Fibroblast of villous mesenchyme (primary cell): Measurements from ENCODE around the gene GPN1. TPM values are rescaled to one million over a fixed set of nuclear protein-coding genes. Genes with fewer than 3 reads are reported as not detected.

Source experiments
- DNase-seq: peaks from one replicate; pipeline ENCODE4 v3.0.0-alpha.2; 2010; ENCODE audit warnings: low read depth
- H3K4me3 ChIP-seq: 2 replicates; pipeline ENCODE4 v1.5.1; 2011; ENCODE audit warnings: low read depth, mild to moderate bottlenecking, low read length
- CTCF ChIP-seq: IDR thresholded peaks from 2 replicates; pipeline ENCODE4 v1.5.1; 2012; ENCODE audit warnings: low read depth, mild to moderate bottlenecking, low read length; ENCODE audit not compliant: insufficient read depth
- total RNA-seq: library from RNA; depleted of rRNA; stranded (reverse); fragments of >200 nt; gene quantifications from 2 replicates; pipeline ENCODE4 v1.2.3, GENCODE V29; 2012

GPN1 gene
- total RNA-seq, 1 donor: 35.0 TPM

- H3K4me3 ChIP-seq: no peak overlapping the region
- no peak for DNase-seq
- no peak for TF ChIP-seq CTCF
These were observed 18.9 kb downstream of the GPN1 start for GRCh38 chr2:27647737-27648136.

GRCh38 chr2:27651056-27651455 is 22.2 kb downstream of the GPN1 start:
- H3K4me3 ChIP-seq: no peak overlapping the region
- no peak for TF ChIP-seq CTCF
- DNase-seq: no peak

GRCh38 chr2:27652341-27652740 is 23.5 kb downstream of the GPN1 start:
- no peak overlapping the region for H3K4me3 ChIP-seq
- TF ChIP-seq CTCF: no peak
- no peak for DNase-seq

GRCh38 chr2:27652790-27653189 is 23.9 kb downstream of the GPN1 start:
- no peak for TF ChIP-seq CTCF
- no peak overlapping the region for H3K4me3 ChIP-seq
- DNase-seq: no peak

GRCh38 chr2:27653397-27653796 is 24.5 kb downstream of the GPN1 start:
- H3K4me3 ChIP-seq: no peak overlapping the region
- no peak for TF ChIP-seq CTCF
- no peak for DNase-seq

GRCh38 chr2:27655155-27655951 is 26.5 kb downstream of the GPN1 start:
- TF ChIP-seq CTCF: no peak
- no peak for DNase-seq

GRCh38 chr2:27661371-27661770 is 32.5 kb downstream of the GPN1 start:
- DNase-seq: no peak
- TF ChIP-seq CTCF: no peak
- H3K4me3 ChIP-seq: no peak overlapping the region

More at GRCh38 chr2:27655155-27655951, 26.5 kb downstream of the GPN1 start:
- no peak overlapping the region for H3K4me3 ChIP-seq
